Non-pigmented ciliary epithelial cell (primary cell): ENCODE measurements around the gene SLAIN1.

Experiments
- DNase-seq: peaks from one replicate; pipeline ENCODE4 v3.0.0-alpha.2; 2010; ENCODE audit warnings: low read depth

Gene SLAIN1

GRCh38 chr13:77714119-77714755 lies 16.8 kb downstream of the SLAIN1 start:
- no peak for DNase-seq

DNA sequence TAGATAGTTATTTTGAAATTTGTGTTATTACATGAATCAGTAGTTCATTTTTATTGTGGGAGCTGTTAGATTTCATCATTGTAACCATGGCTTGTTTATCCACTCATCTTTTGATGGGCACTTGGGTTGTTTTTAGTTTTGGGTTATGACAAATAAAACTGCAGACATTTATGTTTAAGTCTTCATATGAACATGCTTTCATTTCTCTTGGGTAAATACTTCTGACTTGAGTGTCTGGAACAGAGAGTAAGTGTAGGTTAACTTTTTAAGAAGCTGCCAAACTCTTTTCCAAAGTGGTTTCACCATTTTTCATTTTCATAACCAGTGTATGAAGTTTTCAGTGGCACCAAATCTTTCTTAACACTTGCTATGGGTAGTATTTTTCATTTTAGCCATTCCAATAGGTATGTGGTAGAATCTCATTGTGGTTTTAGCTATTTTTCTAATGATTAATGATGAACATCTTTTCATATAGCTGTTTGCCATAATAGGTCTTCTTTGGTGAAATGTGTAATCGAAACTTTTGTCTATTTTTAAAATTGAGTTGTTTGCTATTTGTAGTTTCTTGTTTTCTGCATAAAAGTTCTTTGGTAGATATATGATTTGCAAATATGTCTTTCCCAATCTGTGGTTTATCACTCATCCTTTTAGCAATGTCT lies 17.9 kb downstream of the SLAIN1 start:
- no peak for DNase-seq

GRCh38 chr13:77716692-77717091 lies 19.2 kb downstream of the SLAIN1 start:
- no peak for DNase-seq

GRCh38 chr13:77717508-77717907 lies 20.0 kb downstream of the SLAIN1 start:
- DNase-seq: no peak

GRCh38 chr13:77719128-77719527 lies 21.6 kb downstream of the SLAIN1 start:
- no peak for DNase-seq

GRCh38 chr13:77720988-77721387 lies 23.5 kb downstream of the SLAIN1 start:
- no peak for DNase-seq

GRCh38 chr13:77724092-77724491 lies 26.6 kb downstream of the SLAIN1 start:
- DNase-seq: no peak

GRCh38 chr13:77725071-77725470 lies 27.6 kb downstream of the SLAIN1 start:
- DNase-seq: no peak

DNA sequence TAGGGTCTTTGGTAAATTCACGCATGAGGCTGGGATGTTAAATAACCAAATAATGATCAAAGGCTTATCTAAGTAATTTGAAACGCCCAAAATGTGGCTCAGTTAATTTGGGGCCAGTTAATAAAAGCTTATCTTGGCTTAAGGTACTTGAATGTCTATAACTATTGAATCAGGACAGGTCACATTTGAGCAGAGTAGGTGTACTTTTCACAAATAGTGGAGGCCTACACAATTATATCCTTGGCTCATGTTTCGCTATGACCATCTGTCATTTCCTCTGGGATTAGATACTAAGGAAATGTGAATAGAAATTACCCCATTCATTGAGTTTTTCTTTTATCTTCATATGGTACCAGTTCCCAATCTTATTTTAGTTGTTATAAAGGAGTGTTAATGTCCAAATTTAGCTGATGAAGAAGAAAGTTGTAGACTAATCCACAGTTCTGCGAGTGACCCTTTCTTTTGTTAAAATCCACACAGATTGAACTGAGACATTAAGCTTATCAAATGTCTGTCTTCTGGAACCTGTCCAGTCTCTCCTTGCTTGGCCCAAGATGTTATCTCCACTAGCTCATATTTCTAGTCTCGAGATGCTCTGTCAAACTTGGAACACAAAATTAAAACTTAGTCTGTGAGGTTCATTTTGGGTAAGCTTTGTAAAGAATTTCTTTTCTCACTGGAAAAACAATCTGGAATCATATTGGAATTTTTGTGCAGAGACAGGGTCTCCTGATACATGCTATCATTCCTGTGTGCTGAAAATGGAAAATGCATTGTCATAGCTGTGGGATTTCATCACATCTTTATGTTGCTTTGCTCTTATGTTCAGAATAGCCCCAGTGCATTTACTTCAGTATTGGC lies 31.0 kb downstream of the SLAIN1 start:
- no peak for DNase-seq

- DNase-seq: no peak
Measured at GRCh38 chr13:77729502-77730221, 32.2 kb downstream of the SLAIN1 start.

DNA sequence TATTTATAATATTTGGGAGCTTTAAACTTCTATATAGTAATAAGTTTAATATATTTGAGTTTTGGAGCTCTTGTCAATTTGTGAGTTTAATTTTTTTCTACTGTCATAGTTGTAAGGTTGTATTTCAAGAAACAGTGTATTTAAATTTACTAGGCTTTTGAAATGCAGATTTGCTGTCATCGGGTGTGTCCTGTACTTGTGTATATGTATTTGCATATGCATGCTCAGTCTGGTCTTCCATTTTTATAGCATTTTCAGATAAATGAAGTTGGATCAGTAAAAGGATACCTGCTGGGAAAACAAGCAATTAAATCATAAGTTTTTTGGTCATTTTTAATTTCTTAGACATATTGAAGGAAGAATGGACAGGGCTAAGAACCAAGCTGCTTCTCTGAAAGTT lies 33.1 kb downstream of the SLAIN1 start:
- no peak for DNase-seq

DNA sequence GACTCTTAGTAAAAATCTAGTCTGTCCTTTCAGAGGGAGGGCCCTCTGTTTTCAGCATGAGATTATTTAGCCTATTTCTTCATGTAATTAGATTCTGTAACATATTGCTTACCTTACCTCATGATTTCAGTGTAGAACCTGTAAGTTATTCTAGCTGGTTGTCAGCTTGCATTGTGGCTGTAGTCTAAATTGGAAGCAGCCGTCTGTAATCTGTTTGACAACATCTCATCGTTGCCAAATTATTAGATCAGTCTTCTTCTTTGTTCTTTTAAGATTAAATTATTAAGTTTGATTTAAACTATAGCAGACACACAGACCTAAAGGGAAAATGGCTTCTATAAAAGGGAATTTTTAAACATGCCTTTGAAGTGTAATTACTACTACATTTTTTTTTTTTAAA lies 34.8 kb downstream of the SLAIN1 start:
- no peak for DNase-seq

DNA sequence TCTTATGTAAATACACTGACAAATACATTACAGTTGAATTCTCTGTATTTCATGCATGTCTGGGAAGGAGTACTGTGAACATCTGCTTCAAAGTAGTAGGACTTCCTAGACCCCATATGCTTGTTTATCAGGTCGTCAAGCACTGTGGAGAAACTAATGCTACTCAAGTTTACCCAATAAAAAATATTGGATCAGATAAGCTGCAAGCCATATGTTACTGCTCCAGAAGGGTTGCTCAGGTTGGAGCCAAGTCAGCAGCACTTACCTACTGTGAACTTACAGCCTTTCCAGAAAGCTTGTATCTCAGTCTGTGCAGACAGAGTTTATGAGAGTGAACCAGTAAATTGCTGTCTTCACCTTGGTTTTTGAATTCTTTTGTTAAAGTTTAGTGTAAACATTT lies 36.2 kb downstream of the SLAIN1 start:
- no peak for DNase-seq

GRCh38 chr13:77737583-77738200 lies 40.2 kb downstream of the SLAIN1 start:
- DNase-seq: no peak

- no peak for DNase-seq
Measured at GRCh38 chr13:77740097-77740735, 42.7 kb downstream of the SLAIN1 start.

DNA sequence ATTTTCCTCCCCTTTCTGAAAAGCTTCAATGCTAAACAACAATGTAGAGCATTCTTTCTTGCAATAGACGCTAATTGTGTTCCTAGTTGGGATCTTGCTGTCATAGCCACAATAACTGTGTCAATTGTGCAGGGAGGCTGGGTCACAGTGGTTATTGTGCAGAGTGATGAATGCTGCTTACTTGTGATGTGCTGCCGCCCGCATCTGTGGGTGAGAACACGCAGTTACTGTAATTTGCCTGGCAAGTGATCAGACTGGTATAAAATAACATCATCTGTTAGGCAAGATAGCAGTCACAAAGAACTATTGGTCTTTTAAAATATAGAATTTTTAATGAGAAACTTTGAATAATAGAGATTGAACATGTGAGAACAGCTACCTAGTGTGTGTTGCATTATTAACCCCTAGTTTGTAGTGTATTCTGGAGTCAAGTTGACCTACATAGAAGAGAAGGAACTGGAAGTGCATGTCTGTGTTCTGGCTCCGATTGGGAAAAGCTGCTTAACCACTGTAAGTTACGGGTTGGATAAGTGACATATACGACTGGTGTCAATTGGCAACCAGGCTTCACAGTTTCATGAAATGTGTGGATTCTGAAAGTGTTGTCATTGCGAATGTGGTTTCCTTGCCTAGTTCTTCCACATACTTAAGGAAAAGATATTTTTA lies 43.6 kb downstream of the SLAIN1 start:
- DNase-seq: no peak

DNA sequence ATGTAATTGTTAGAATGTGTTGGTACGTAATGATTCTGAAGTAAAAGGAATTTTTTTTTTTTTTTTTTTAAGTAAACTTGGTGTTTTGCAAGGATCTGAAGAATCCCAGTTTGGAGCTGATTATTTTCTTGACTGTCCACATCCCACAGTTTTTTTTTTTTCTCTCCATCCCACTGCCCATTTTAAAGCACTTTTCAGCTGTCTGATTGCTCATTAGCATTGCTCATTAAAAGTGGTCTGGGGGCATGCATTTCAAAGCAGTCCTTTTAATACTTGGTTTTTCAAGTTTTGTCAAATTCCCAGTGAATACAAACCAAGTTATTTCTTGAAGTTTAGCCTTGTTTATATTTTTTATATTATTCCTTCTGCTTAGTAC lies 44.1 kb downstream of the SLAIN1 start:
- DNase-seq: no peak

DNA sequence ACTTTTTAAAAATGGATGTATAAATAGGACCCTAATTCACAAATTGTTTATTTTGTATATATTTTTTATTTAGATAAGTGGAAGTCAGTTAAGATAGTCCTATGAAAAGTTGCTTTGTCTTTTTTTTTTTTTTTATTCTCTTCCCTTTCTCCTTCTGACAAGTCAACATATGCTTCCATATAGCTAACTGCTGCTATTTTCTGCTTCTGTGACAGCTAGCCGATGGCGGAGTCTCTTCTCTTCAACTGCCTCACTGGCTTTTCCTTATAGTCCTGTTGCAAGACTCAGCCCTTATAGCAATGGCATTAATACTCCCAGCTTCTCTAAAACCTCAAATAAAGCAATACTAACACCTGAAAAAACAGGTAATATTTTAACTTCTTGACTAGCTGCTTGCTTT lies 45.3 kb downstream of the SLAIN1 start:
- no peak for DNase-seq

- no peak for DNase-seq
Measured at GRCh38 chr13:77745784-77746183, 48.3 kb downstream of the SLAIN1 start.

DNA sequence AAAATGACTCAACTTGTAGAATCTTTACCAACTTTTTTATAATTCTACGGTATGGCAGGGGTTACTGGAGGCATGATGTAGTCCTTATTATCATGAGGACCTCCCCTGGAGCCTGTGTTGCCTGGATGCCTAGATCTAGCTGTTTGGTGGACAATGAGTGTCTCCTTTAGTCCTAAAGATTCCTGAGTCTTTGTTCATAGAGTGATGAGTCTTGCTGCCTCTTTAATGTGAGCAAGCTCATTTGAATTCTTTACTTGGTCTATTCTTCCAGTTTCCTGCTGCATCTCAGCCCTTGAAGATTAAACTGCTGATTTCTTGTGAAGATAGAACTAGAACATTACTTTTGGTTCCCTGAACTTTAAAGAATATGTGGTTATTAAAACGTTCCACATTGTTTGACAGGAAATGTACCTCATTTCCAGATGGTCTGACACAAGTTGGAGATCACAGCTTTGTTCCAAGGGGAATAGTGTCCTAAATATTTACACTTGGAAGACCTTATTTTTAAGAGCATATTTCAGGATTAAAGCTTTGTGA lies 51.9 kb downstream of the SLAIN1 start:
- no peak for DNase-seq
